Upper lobe of left lung (tissue), 6 donors: Measurements from ENCODE around the gene AP3D1. TPM values are rescaled to one million over a fixed set of nuclear protein-coding genes. Genes with fewer than 3 reads are reported as not detected.
"Not testable (repeated sequence)": the region's sequence is repeated elsewhere in the genome, so short reads cannot be mapped to it uniquely, and the experiment has no call there.

Experiments
- ATAC-seq, 2 donors: fragments of 200-7000 bp; cut with Tn5 transposase; one replicate each; pipeline ENCODE4 v1.9.1; 2022; ENCODE audit warnings: mild to moderate bottlenecking in 2 of 2, moderate library complexity in 2 of 2; ENCODE audit not compliant: low FRiP score in 2 of 2
- DNase-seq, 2 donors: peaks; one replicate each; pipeline ENCODE4 v3.0.0-alpha.2; 2019 to 2020
- H3K27ac ChIP-seq, 4 donors: fragments of 200-600 bp; sonication (generic); one replicate each; pipeline ENCODE4 v1.5.1; 2016 to 2019
- H3K27me3 ChIP-seq, 4 donors: fragments of 200-600 bp; sonication (generic); one replicate each; pipeline ENCODE4 v1.5.1; 2017 to 2019
- H3K36me3 ChIP-seq, 4 donors: fragments of 200-600 bp; sonication (generic); one replicate each; pipeline ENCODE4 v1.5.1; 2016 to 2019
- H3K4me1 ChIP-seq, 4 donors: fragments of 200-600 bp; sonication (generic); one replicate each; pipeline ENCODE4 v1.5.1; 2018 to 2019
- H3K4me3 ChIP-seq, 4 donors: fragments of 200-600 bp; sonication (generic); one replicate each; pipeline ENCODE4 v1.5.1; 2017 to 2019; ENCODE audit warnings: mild to moderate bottlenecking in 2 of 4, moderate library complexity in 1 of 4
- H3K9me3 ChIP-seq, 4 donors: fragments of 200-600 bp; sonication (generic); one replicate each; pipeline ENCODE4 v1.5.1; 2018 to 2019
- EP300 ChIP-seq, 4 donors: sonication (generic); formaldehyde crosslinking; IDR thresholded peaks; one replicate each; pipeline ENCODE4 v1.5.1; 2017; ENCODE audit warnings: antibody characterized with exemption in 4 of 4, control low read depth in 2 of 4
- POLR2A ChIP-seq, 4 donors: fragments of 450-650 bp; IDR thresholded peaks; one replicate each; pipeline ENCODE4 v1.5.1; 2016 to 2017; ENCODE audit warnings: antibody characterized with exemption in 4 of 4, mild to moderate bottlenecking in 2 of 4
- POLR2AphosphoS5 ChIP-seq, 2 donors: sonication (generic); formaldehyde crosslinking; IDR thresholded peaks; one replicate each; pipeline ENCODE4 v1.5.1; 2017; ENCODE audit warnings: antibody characterized with exemption in 2 of 2
- WGBS, 2 donors: methylation state at CpG; one replicate each; pipeline ENCODE4 v1.1.5; 2017 to 2018; 5-methylcytosine and 5-hydroxymethylcytosine counted together
- total RNA-seq, 6 donors: library from RNA; depleted of rRNA in 4 of 6; stranded (reverse); fragments of >200 nt in 4 of 6; gene quantifications; one replicate each; pipeline versions ENCODE4 v1.1.0 to v1.2.1, GENCODE V29; 2016 to 2021
- TF ChIP-seq, protein P1 (sequence below), 6 experiments: fragments of 450-650 bp in 4 of 6; fragments of 200-600 bp in 2 of 6; sonication (generic) in 2 of 6; IDR thresholded peaks; one replicate each; pipeline ENCODE4 v1.5.1; 2016 to 2019; ENCODE audit warnings: antibody characterized with exemption in 6 of 6
- donor health status: DM: no; HTN: no; CAD: no; lungs with moderate emphysema.
- donor health status: DM: no; HTN: yes; CAD: no; lungs with severe emphysema.

AP3D1 gene
- total RNA-seq, 6 donors from 2014 or later, result 73.5 to 180 (median 115) TPM

- peaks cover 0 to 11% (median 0%) of the 10 kb centered on the region in 4 donors for H3K36me3 ChIP-seq
- peak overlapping the region in 1 of 4 donors; percentile 19 for H3K4me3 ChIP-seq
- H3K27me3 ChIP-seq, result no peaks in the 10 kb centered on the region
- peaks cover 71 to 96% (median 85%) of the 10 kb centered on the region in 4 donors for H3K4me1 ChIP-seq
- DNase-seq (no peak), ATAC-seq (no peak)
- TF ChIP-seq, protein P1, sequence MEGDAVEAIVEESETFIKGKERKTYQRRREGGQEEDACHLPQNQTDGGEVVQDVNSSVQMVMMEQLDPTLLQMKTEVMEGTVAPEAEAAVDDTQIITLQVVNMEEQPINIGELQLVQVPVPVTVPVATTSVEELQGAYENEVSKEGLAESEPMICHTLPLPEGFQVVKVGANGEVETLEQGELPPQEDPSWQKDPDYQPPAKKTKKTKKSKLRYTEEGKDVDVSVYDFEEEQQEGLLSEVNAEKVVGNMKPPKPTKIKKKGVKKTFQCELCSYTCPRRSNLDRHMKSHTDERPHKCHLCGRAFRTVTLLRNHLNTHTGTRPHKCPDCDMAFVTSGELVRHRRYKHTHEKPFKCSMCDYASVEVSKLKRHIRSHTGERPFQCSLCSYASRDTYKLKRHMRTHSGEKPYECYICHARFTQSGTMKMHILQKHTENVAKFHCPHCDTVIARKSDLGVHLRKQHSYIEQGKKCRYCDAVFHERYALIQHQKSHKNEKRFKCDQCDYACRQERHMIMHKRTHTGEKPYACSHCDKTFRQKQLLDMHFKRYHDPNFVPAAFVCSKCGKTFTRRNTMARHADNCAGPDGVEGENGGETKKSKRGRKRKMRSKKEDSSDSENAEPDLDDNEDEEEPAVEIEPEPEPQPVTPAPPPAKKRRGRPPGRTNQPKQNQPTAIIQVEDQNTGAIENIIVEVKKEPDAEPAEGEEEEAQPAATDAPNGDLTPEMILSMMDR (IDR thresholded peaks at IDR 0.05), result no peak
- TF ChIP-seq EP300 (IDR thresholded peaks at IDR 0.05) (no peak), POLR2AphosphoS5 (IDR thresholded peaks at IDR 0.05) (no peak), POLR2A (IDR thresholded peaks at IDR 0.05) (no peak)
- H3K9me3 ChIP-seq, result no peaks in the 10 kb centered on the region
- H3K27ac ChIP-seq, result peak overlapping the region; percentile 89 to 96 (median 92)
- WGBS, 2 donors, result 53% methylated on average over 2 of the region's 2 CpGs; no CpG with 5 or more reads in 1 of the 2 donors
Observed at GRCh38 chr19:2089727-2090053, 61.7 kb downstream of the AP3D1 start.

- 60 to 63% methylated on average over 5 to 15 of the region's 16 CpGs for WGBS, 2 donors
- TF ChIP-seq, protein P1 (IDR thresholded peaks at IDR 0.05), result no peak
- no peak for TF ChIP-seq POLR2A (IDR thresholded peaks at IDR 0.05)
- no peak for TF ChIP-seq EP300 (IDR thresholded peaks at IDR 0.05)
- TF ChIP-seq POLR2AphosphoS5 (IDR thresholded peaks at IDR 0.05), result peak in 1 of 2 donors; percentile 14
- Histone ChIP-seq H3K27ac (peak overlapping the region; percentile 89 to 96 (median 92)), H3K4me3 (no peak overlapping the region), H3K36me3 (peaks cover 0 to 16% (median 0%) of the 10 kb centered on the region in 4 donors), H3K27me3 (no peaks in the 10 kb centered on the region), H3K4me1 (peaks cover 74 to 96% (median 82%) of the 10 kb centered on the region in 4 donors), H3K9me3 (no peaks in the 10 kb centered on the region)
- DNase-seq, result no peak
- no peak for ATAC-seq
Observed at GRCh38 chr19:2089001-2089711, 62.2 kb downstream of the AP3D1 start.

DNA sequence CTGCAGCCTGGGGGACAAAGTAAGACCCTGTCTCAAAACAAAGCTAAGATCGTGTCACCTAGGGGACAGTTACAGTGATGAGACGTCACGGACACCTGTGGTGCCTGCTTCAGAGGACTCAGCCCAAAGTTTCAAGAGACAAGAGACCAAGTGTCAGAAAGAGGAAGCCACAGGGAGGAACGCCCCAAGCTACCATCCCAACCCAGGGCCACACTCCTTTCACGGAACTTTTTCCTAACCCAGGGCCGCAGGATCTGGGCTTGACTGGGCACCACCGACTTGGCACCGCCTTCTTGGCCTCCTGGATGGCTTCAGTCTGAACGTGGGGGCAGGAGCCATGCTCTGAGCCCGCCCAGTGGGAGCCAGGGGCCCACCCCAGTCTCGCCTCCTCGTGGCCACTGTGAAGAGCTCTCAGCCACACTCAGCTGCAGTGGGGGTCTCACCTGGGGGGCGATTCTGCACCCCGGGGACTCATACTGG is 63.7 kb downstream of the AP3D1 start:
- H3K4me1 ChIP-seq, result peaks cover 67 to 95% (median 73%) of the 10 kb centered on the region in 4 donors
- peaks cover 0 to 23% (median 7%) of the 10 kb centered on the region in 4 donors for H3K36me3 ChIP-seq
- DNase-seq, result peak; percentile 60 to 82
- no peaks in the 10 kb centered on the region for H3K9me3 ChIP-seq
- no peaks in the 10 kb centered on the region for H3K27me3 ChIP-seq
- peak; percentile 19 to 20 for ATAC-seq
- WGBS, 2 donors, result 50 to 76% methylated on average over 12 to 14 of the region's 14 CpGs
- H3K4me3 ChIP-seq, result no peak overlapping the region
- peak overlapping the region; percentile 85 to 96 (median 90) for H3K27ac ChIP-seq
- TF ChIP-seq POLR2AphosphoS5 (IDR thresholded peaks at IDR 0.05) (no peak), EP300 (IDR thresholded peaks at IDR 0.05) (no peak)
- TF ChIP-seq, protein P1 (IDR thresholded peaks at IDR 0.05), result no peak

GRCh38 chr19:2086695-2087620 is 64.4 kb downstream of the AP3D1 start:
- ATAC-seq, H3K4me3 ChIP-seq, H3K27me3 ChIP-seq, H3K9me3 ChIP-seq, DNase-seq: not testable (repeated sequence)
- Histone ChIP-seq H3K27ac (peak overlapping the region; percentile 85 to 96 (median 90)), H3K4me1 (peaks cover 70 to 97% (median 75%) of the 10 kb centered on the region in 4 donors), H3K36me3 (peaks cover 0 to 29% (median 11%) of the 10 kb centered on the region in 4 donors)
- WGBS, 2 donors, result 58 to 73% methylated on average over 13 of the region's 13 CpGs
